Esophagus muscularis mucosa (tissue), 3 donors: ENCODE results near the gene IGF2R.

Experiments used
- EP300 ChIP-seq: sonication (generic); formaldehyde crosslinking; IDR thresholded peaks from one replicate; pipeline ENCODE4 v1.6.1; 2017; ENCODE audit warnings: antibody characterized with exemption
- POLR2AphosphoS5 ChIP-seq, 2 donors: sonication (generic); formaldehyde crosslinking; IDR thresholded peaks; one replicate each; pipeline ENCODE4 v1.6.1; 2017; ENCODE audit warnings: antibody characterized with exemption in 2 of 2

- TF ChIP-seq EP300 (no peak), POLR2AphosphoS5 (IDR thresholded peaks at IDR 0.05) (no peak)
Measured at GRCh38 chr6:160022101-160022500, 53.2 kb downstream of the IGF2R start.
